HL-60 (cell line): Measurements from ENCODE around the gene AVEN.

Experiments
- CTCF ChIP-seq: IDR thresholded peaks from one replicate; pipeline ENCODE4 v1.5.1; 2011; ENCODE audit warnings: low read length, control low read depth, inconsistent platforms; ENCODE audit not compliant: insufficient read depth
- POLR2AphosphoS5 ChIP-seq: IDR thresholded peaks from 2 replicates; pipeline ENCODE4 v1.6.1; 2012; ENCODE audit warnings: low read depth

GRCh38 chr15:33837294-33837693, 201.7 kb downstream of the AVEN start:
- TF ChIP-seq CTCF (no peak), POLR2AphosphoS5 (no peak)
